NCI-H460 (cell line): ENCODE data around the gene EDAR. TPM values are rescaled to one million over a fixed set of nuclear protein-coding genes. Genes with fewer than 3 reads are reported as not detected.

Source experiments
- DNase-seq: peaks from one replicate; pipeline ENCODE4 v3.0.0-alpha.2; 2016; ENCODE audit warnings: low read depth; ENCODE audit errors: extremely low read depth
- total RNA-seq: library from RNA; depleted of rRNA; stranded (reverse); fragments of >200 nt; shearing (Covaris generic); gene quantifications from 2 replicates; pipeline ENCODE4 v1.2.3, GENCODE V29; 2014

The EDAR gene
- total RNA-seq, 1 experiment from 2014 or later, result not detected

GRCh38 chr2:108911807-108912628 is 77.0 kb downstream of the EDAR start:
- DNase-seq, result no peak

GRCh38 chr2:108911401-108911800 is 77.6 kb downstream of the EDAR start:
- no peak for DNase-seq

- DNase-seq, result no peak
Observed at GRCh38 chr2:108910541-108911396, 78.3 kb downstream of the EDAR start.

GRCh38 chr2:108910011-108910431 is 79.0 kb downstream of the EDAR start:
- no peak for DNase-seq

GRCh38 chr2:108909275-108909823 is 79.7 kb downstream of the EDAR start:
- DNase-seq, result no peak

GRCh38 chr2:108908713-108909070 is 80.3 kb downstream of the EDAR start:
- no peak for DNase-seq

- DNase-seq, result no peak
Observed at GRCh38 chr2:108907822-108908712, 81.0 kb downstream of the EDAR start.

- DNase-seq, result no peak
Observed at GRCh38 chr2:108906403-108907077, 82.5 kb downstream of the EDAR start.

- no peak for DNase-seq
Observed at GRCh38 chr2:108905906-108906305, 83.1 kb downstream of the EDAR start.

GRCh38 chr2:108905176-108905575 is 83.8 kb downstream of the EDAR start:
- no peak for DNase-seq

- no peak for DNase-seq
Observed at GRCh38 chr2:108904680-108905079, 84.3 kb downstream of the EDAR start.

GRCh38 chr2:108898315-108899082 is 90.5 kb downstream of the EDAR start:
- DNase-seq, result no peak

GRCh38 chr2:108896741-108897140 is 92.3 kb downstream of the EDAR start:
- no peak for DNase-seq

- DNase-seq, result no peak
Observed at GRCh38 chr2:108895188-108895587, 93.8 kb downstream of the EDAR start.

GRCh38 chr2:108894766-108895165 is 94.3 kb downstream of the EDAR start:
- DNase-seq, result no peak

GRCh38 chr2:108893277-108893676 is 95.7 kb downstream of the EDAR start:
- DNase-seq, result no peak

GRCh38 chr2:108889907-108890306 is 99.1 kb downstream of the EDAR start:
- no peak for DNase-seq

GRCh38 chr2:108884619-108885018 is 104.4 kb downstream of the EDAR start:
- no peak for DNase-seq

- no peak for DNase-seq
Observed at GRCh38 chr2:108878276-108878675, 110.7 kb downstream of the EDAR start.
